ENCODE measurements around the gene RPL23.

Gene RPL23

GRCh38 chr17:38798614-38799500, 54.7 kb downstream of the RPL23 start:
- no peaks in the 10 kb centered on the region for H3K27me3 Mint-ChIP-seq
- H3K4me3 Mint-ChIP-seq, result peak overlapping the region; percentile 93
- H3K9me3 Mint-ChIP-seq, result no peaks in the 10 kb centered on the region
- H3K4me1 Mint-ChIP-seq, result peaks cover 52% of the 10 kb centered on the region
- peak overlapping the region; percentile 93 for H3K27ac Mint-ChIP-seq
- H3K36me3 Mint-ChIP-seq, result peaks cover 9% of the 10 kb centered on the region
